HG03135 (cell line): Measurements from ENCODE around the gene MRPL17.
"Not testable (repeated sequence)": the region's sequence is repeated elsewhere in the genome, so short reads cannot be mapped to it uniquely, and the experiment has no call there.

ENCODE experiments used
- ATAC-seq: cut with Tn5 transposase; IDR thresholded peaks from one replicate; pipeline ENCODE4 v1.9.1; 2021; ENCODE audit warnings: mild to moderate bottlenecking, moderate library complexity; ENCODE audit not compliant: unreplicated experiment

Gene MRPL17

DNA sequence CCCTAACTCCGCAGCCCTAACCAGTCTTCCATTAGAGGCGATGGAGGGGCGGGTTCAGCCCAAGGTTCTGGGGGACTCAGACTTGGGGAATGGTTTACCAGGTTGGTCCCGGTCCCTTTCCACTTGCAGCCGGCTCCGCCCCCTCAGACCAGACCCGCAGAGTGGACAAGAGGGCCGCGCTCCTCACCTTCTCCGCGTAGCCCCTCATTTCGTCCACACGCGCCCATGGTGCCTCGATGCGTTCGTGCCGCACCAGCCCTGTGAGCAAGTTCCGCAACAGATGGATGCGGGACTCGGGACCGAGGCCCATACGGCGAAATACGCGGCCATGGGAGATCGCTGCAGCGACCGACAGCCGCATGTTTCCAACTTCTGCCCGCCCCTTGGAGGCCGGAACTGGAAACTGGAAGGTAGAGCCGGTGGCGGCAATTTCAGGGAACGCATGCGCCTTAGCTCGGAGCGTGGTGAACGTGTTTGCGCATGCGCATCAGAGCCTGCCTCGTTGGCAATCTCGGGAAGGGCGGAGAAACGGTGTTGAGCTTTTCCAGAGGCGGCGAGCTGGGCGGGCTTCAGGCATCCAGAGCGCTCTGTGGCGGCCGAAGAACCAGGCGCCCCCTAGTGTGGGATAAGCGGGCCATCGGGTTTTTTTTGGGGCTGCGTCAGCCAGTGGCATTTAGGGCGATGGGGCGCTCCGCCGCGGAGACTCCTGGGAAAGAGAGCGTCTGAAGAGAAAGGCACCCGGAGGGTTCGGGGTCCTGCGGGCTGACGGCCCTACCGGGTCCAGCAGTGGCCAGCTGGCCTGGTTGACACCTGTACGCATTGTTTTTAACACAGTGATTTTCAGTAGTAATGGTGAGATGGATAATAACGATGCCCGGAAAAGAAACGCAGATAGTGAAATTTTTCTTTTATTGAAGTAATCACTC, at the start of gene MRPL17:
TSS of gene MRPL17 (minus strand) at position 405 of the 926 bp plus-strand sequence. CDS start at position 361, 44 bp downstream.
- ATAC-seq: peak; percentile 95

DNA sequence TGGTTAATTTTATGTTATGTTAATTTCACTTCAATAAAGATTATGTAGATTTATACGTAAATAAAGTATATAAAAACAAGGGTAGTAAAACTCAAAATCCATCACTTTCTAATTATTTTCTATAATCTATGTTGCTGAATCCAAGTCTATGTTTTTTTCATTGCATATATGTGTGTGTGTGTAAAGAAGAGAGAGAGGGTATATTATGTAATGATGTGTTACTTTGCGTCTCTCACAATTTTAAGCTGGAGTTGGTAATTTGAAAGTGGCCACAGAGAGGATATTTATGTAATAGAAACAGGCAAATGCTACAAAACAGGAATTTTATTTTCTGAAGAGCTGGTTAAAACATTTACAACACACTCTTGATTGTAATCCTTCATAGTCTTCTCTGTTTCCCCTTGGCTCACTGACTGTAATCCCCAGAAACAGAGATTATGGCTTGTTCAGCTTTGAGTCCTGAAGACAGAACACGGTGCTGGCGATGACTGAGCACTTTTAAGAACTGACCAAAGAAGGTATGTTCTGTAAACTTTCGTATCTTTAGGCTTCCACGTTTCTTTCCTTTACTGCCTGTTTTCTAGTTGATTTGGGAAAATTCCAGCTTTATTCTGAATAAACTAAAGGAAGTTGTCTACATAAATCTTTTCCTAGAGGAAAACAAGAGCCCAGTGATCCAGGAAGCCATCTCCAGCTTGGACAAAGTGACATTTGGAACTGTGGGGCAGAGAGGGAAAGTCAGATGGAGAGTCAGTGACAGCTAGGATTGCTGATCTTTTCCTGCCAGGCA, 45.0 kb upstream of the MRPL17 start:
- ATAC-seq: no peak

DNA sequence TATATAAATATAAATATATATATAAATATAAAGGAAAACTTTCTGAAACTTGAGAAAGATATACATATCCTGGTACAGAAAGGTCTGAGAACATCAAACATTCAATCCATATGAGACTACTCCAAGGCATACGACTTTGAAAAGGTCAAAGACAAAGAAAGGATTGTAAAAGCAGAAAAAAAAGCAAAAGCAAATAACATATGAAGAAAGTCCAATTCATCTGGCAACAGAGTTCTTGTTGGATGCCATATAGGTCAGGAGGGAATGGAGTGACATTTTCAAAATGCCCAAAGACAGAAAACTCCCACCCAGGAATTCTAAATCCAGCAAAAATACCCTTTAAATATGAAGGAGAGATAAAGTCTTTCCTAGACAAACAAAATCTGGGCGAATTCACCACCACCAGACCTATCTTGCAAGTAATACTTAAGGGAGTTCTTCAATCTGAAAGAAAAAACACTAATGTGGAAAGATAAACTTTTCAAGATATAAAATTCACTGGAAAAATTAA, 42.3 kb upstream of the MRPL17 start:
- no peak for ATAC-seq

DNA sequence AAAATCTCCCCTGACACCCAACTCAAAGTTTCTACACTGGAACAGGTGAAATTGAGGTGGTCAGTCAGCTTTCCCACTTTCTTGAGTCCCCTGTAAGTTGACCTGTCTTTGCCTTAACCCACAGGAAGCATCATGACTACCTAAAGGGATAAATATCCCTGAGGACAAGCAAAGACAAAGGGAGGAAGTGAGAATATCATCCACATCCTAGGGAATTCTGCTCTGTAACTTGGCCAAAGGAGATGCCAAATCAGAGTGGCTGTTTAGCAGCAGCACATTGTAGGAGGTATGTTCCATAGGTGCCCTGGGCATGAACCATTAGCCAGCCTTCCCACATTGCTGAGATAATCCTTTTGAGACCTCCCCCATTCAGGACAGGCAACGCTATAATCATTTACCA, 40.9 kb upstream of the MRPL17 start:
- ATAC-seq: no peak

DNA sequence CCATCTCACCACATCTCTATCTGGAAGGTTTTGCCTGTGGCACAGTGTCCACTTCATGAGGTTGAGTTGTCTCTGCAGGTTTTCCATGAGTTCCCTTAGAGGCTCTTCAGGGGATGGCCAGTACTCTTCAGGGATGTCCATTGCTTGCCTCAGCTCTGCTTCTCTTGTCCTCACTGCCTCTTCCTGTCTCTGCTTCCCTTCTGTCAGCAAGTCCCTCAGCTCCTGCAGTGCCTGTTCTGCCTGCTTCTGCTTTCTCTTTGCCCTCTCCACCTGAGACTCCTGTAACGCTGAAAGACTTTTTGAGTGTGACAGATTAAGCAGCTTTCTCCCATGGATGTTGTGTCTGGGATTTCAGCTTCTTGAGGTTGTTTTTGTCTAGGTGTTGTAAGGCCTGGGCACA, 38.2 kb upstream of the MRPL17 start:
- no peak for ATAC-seq

DNA sequence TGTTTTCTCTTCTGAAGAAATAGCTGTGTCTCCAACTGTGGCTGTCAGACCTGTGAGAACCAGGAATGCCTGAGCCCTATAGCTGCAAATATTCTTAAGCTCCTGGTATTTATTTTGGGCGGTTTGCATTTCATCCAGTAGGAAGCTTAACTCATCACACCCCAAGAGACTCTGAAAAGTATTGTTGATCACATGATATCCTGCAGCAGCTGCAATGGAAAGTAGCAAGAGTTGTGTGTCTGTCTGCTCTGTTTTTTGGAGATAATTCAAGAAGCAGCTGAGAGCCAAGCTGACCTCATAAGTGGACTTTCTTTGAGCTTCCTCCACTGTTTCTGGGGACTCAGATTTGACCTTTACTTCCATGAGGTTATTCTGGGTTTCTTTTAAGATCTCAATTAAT, 36.4 kb upstream of the MRPL17 start:
- ATAC-seq: no peak

DNA sequence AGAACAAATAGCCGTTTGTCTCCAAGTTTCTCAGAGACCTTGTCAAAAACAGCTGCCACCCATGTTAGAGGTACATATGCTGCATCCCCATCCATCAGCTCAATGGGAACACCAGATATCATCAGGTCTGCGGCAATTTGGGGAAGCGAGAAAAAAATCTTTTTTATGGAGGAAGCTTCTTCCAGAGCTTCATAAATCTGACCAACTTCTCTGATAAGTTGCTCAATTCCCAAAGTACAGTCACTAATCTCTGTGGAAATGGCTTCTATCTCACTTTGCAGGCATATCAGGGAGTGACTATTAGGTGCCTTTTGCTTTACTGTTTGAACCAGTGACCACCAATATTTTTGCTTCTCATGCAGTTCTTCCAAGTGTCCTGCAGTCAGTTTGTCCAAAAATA, 34.3 kb upstream of the MRPL17 start:
- ATAC-seq: no peak

DNA sequence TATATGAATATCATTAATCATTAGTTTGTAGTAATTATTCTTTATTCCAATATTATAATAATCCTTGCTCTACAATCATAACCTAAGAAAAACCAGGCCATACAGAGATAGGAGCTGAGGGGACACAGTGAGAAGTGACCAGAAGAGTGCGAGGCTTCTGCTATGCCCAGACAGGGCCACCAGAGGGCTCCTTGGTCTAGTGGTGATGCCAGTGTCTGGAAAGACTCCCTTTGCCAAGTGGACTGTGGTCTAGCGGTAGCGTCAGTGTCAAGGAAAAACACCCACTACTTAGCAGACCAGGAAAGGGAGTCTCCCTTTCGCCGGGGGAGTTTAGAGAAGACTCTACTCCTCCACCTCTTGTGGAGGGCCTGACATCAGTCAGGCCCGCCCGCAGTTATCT, 28.4 kb upstream of the MRPL17 start:
- ATAC-seq: not testable (repeated sequence)

DNA sequence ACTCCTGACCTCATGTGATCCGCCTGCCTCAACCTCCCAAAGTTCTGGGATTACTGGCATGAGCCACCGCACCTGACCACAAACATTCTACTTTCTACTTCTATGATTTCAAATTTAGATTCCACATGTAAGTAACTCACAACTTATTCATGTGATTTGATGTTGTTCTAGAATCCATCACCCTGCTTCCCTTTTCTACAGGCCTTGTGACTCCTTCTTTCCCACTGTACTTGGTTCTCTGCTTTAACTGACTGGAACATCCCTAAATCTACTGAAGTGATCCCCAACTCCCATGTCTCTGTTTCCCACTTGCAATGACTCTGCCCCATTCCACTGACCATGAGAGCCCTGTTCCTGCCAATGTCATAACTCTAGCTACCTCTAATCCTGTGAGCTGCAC, 25.7 kb upstream of the MRPL17 start:
- ATAC-seq: no peak

DNA sequence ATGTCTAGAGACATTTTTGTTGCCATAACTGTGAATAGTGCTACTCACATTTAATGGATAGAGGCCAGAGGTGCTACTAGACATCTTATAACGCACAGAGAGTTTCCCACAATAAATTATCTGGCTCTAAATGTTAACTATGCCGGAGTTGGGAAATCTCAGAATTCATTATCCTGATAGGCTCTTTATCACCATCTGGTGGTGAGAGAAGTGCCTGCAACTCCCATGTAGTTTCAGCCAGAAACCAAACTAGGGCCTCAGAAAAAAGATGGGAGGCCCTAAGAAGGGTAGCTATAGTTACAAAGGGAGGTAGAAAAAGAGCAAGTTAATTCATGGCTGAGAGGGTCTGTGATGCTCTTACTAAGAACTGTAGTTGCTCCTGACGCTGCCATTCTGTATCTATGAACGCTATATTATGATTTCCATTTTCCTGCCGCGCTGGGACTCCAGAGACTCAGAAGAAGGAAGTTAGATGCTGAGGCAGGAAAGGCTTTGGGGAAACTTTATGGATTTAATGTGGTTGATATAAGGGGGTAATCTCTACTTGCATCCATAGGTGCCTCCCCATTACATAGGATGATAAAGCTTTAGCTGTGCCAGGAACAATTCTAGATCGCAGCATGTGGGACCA, 22.9 kb upstream of the MRPL17 start:
- ATAC-seq: no peak

DNA sequence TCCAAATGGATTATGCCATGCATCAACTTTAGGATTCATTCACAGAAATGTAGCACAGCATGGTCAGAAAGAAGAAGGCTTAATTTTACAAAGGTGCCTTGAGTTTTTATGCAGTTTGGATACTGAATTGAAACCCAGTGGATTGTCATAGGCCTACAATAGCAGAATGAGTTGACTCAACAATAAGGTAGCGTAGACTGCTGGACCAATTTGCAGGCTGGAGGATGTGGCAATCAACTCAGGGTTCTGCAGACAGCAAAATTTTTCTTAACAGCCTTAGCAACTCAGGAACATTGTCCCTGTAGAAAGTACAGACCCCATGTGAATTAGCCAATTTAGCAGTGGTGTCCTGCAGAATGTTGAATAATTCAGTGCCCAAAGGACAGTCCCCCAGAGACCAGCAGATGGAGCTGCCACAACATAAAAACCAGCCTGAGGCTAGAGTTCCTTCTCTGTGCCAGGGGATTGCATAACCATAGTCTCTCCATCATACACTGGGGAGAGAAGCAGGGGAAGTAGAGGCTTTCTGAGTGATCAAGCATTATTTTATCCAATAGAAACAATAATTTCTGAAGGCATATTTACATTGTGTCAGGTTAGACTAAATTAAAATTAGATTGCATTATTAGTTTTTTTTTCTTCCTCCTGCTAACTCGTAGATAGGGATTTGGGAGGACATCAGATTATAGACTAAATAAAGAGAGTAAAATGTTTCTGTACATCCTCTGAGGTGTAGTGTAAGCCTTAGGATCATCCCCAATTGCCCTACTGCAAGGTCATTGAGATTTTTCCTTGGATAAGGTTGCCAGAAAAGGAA, 20.3 kb upstream of the MRPL17 start:
- no peak for ATAC-seq

DNA sequence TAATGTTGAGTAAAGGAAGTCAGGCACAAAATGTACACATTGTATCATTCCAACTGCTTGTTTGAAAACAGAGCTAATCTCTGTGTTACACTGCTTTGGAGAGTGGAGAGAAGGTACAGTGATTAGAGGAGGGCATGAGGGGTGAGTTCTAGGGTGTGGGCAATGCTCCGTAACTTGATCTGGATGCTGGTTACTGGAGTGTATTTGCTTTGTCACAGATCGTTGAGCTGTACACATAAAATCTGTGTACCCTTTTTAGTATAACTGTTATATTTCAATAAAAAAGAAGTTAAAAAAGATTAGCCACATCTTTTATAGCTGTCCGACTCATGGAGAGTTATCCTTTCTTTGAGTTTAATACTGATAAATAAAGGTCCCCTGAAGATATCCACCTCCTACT, 18.8 kb upstream of the MRPL17 start:
- ATAC-seq: not testable (repeated sequence)

DNA sequence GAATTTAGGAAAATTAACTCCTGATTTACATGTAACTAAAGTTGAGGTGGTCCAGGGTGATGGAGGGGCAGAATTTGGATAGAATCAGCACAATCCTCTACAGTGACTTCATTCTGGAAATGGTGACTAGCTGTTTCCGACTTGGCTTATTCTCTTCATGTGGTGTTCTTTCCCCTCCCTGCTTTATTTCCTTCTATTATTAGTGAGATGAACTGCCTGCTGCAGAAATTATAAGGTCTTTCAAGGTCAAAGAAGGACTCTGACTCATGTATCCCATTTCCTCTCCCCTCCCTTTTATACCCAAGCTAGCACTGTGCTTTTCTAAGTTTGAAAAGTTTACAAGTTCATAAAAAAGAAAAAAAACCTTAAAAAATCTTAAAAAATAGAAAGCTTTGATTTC, 12.2 kb upstream of the MRPL17 start:
- no peak for ATAC-seq

DNA sequence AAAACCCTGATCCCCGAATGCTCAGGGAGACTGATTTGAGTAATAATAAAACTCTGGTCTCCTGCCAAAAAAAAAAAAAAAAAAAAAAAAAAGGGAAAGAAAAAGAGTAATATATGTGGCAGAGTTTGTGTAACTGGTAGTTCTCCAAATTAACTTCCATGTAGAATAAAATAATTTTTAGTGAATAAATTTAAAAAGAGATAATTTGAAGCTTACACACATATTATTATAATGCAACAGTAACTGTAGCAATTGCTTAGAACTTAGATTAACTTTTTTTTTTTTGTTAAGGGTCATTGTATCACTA, 11.0 kb upstream of the MRPL17 start:
- no peak for ATAC-seq

DNA sequence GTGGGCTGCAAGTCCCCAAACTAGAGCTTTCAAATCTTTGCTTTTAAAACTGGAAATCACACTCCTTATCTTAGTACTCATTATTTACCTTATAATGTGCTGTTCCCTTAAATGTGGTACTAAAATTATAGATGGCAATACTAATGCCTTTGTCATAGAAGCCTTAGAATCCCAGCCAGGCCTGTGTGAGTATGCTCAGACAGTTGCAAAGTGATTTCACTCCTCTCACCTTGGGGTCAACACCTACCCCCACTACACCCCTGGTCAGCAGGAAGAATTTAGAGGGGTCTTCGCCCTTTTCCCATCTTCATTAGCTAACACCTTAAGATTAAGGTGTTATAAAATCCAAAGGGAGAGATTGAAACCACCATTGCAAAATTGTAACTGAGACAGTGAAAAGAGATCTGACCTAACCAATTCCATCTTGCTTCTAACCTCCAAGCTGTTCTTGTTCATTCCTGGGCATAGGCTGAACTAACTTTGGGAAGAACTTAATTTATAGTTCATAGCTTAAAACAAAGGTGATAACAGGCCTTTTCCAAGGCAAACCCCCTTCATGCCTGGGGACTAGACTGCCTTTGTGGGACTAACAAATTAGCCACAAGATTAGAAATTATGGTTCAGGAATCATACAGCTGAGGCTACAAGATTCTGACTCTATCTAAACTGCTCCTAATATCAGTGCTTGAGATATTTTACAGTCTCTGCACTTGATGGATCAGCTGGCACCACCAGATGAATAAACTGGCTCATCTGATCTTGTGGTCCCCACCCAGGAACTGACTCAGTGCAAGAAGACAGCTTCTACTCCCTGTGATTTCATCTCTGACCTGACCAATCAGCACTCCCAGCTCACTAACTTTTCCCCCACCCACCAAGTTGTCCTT, 10.4 kb upstream of the MRPL17 start:
- no peak for ATAC-seq

DNA sequence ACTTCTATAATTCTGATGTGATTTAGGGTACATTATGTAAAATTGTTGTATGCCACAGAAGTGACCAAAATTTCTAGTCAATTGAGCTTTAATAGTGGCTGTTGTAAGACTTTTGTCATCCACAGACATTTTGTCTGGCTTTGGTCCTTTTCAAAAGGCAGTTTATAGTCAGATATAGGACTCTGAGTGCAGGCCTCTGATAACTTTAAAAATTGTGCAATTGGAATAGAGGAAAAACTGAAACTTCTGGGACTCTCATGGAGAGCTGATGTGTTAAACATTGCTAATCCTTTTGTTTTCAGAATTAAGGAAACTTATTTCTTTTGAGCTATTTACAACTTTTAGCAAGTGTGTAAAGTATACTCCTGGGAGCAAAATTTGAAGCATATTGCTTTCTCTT, 9.0 kb upstream of the MRPL17 start:
- no peak for ATAC-seq

DNA sequence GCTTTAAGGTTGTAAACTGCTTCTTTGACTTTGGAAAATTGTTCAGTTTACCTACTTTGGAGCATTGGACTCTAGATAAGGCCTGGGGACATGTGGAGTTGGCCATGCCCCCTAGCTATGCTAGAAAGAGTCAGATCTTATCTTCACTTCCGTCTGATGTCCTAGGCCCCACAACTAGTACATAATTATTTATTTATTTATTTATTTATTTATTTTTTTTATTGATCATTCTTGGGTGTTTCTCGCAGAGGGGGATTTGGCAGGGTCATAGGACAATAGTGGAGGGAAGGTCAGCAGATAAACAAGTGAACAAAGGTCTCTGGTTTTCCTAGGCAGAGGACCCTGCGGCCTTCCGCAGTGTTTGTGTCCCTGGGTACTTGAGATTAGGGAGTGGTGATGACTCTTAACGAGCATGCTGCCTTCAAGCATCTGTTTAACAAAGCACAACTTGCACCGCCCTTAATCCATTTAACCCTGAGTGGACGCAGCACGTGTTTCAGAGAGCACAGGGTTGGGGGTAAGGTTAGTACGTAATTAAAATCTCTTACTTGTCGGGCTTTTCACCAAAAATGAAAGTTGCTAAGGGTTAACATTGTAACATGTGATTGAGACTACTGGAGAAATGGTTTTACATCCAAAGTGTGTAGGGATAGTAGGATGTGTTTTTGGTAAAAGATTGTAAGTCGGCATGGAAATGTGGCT, 7.4 kb upstream of the MRPL17 start:
- ATAC-seq: not testable (repeated sequence)

DNA sequence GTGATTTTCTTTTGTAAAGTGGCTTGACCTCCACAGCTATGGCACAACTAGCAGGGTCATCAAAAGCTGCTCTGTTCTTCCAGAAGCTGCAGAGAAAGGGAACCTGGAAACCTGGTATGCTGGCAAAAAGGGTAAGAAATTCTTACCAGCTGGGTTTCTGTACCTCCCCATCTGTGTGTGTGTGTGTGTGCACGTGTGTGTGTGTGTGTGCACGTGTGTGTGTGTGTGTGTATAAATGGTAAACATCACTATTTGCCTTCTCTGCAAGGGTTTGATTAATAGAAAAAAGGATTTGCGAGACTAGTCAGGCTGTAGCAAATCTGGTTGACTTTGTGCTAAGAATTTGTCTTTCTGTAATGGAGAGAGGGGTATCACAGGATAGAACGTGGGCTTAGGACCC, 4.7 kb upstream of the MRPL17 start:
- no peak for ATAC-seq

DNA sequence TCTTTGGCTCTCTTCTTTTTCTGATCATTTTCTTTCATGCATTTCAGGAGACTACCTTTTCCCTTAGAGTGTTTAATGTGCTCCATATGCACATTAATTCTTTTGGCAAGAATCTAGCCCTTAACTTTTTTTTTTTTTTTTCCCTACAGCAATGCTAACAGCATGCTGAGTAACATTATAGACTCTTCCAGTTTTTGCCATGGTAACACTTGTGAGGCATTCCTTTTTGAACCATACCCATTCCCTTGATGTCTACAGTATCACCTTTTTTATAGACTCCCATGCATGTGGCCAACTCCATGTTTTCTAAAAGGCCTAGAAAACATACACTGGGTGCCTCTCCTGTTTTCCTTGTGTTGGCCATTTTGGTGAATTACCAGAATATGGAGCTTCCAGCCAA, 2.9 kb upstream of the MRPL17 start:
- no peak for ATAC-seq
